Ishikawa (cell line): ENCODE results near the gene CCDC146.
A peak's percentile ranks its signal among the peaks of the same experiment; 100 is the strongest.

ENCODE experiments used
- CEBPB ChIP-seq: IDR thresholded peaks from 2 replicates; pipeline ENCODE4 v1.6.1; 2012
- CREB1 ChIP-seq: IDR thresholded peaks from 2 replicates; pipeline ENCODE4 v1.6.1; 2012; ENCODE audit warnings: low read depth
- EGR1 ChIP-seq: IDR thresholded peaks from 2 replicates; pipeline ENCODE4 v1.6.1; 2012
- EP300 ChIP-seq: IDR thresholded peaks from 2 replicates; pipeline ENCODE4 v1.6.1; 2012; ENCODE audit warnings: borderline replicate concordance
- FOXM1 ChIP-seq: IDR thresholded peaks from 2 replicates; pipeline ENCODE4 v1.6.1; 2012; ENCODE audit warnings: low read depth, borderline replicate concordance
- NFIC ChIP-seq: IDR thresholded peaks from 2 replicates; pipeline ENCODE4 v1.6.1; 2012
- RAD21 ChIP-seq: IDR thresholded peaks from 2 replicates; pipeline ENCODE4 v1.6.1; 2012; ENCODE audit warnings: low read depth
- TAF1 ChIP-seq: IDR thresholded peaks from 2 replicates; pipeline ENCODE4 v1.6.1; 2012; ENCODE audit warnings: low read depth, mild to moderate bottlenecking
- TCF12 ChIP-seq: IDR thresholded peaks from 2 replicates; pipeline ENCODE4 v1.6.1; 2012; ENCODE audit warnings: low read depth
- TEAD4 ChIP-seq: IDR thresholded peaks from 2 replicates; pipeline ENCODE4 v1.6.1; 2012
- YY1 ChIP-seq: IDR thresholded peaks from 2 replicates; pipeline ENCODE4 v1.6.1; 2012; ENCODE audit warnings: low read depth
- ZBTB7A ChIP-seq: IDR thresholded peaks from 2 replicates; pipeline ENCODE4 v1.6.1; 2012; ENCODE audit warnings: low read depth
- TF ChIP-seq, protein P1 (sequence below): IDR thresholded peaks from 2 replicates; pipeline ENCODE4 v1.6.1; 2012
- TF ChIP-seq, protein P2 (sequence below): IDR thresholded peaks from 2 replicates; pipeline ENCODE4 v1.6.1; 2012; ENCODE audit warnings: low read depth, mild to moderate bottlenecking
- TF ChIP-seq, protein P3 (sequence below): IDR thresholded peaks from 2 replicates; pipeline ENCODE4 v1.6.1; 2012

The CCDC146 gene

GRCh38 chr7:77282897-77283296 lies 160.5 kb downstream of the CCDC146 start:
- TF ChIP-seq, protein P1, sequence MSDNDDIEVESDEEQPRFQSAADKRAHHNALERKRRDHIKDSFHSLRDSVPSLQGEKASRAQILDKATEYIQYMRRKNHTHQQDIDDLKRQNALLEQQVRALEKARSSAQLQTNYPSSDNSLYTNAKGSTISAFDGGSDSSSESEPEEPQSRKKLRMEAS: no peak
- TF ChIP-seq EP300: no peak
- TF ChIP-seq, protein P2, sequence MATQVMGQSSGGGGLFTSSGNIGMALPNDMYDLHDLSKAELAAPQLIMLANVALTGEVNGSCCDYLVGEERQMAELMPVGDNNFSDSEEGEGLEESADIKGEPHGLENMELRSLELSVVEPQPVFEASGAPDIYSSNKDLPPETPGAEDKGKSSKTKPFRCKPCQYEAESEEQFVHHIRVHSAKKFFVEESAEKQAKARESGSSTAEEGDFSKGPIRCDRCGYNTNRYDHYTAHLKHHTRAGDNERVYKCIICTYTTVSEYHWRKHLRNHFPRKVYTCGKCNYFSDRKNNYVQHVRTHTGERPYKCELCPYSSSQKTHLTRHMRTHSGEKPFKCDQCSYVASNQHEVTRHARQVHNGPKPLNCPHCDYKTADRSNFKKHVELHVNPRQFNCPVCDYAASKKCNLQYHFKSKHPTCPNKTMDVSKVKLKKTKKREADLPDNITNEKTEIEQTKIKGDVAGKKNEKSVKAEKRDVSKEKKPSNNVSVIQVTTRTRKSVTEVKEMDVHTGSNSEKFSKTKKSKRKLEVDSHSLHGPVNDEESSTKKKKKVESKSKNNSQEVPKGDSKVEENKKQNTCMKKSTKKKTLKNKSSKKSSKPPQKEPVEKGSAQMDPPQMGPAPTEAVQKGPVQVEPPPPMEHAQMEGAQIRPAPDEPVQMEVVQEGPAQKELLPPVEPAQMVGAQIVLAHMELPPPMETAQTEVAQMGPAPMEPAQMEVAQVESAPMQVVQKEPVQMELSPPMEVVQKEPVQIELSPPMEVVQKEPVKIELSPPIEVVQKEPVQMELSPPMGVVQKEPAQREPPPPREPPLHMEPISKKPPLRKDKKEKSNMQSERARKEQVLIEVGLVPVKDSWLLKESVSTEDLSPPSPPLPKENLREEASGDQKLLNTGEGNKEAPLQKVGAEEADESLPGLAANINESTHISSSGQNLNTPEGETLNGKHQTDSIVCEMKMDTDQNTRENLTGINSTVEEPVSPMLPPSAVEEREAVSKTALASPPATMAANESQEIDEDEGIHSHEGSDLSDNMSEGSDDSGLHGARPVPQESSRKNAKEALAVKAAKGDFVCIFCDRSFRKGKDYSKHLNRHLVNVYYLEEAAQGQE: peak; percentile 35; the same call in 1 of the 2 replicates
- TF ChIP-seq TCF12: no peak
- TF ChIP-seq RAD21: no peak
- TF ChIP-seq TEAD4: no peak
- TF ChIP-seq EGR1: no peak
- no peak for TF ChIP-seq ZBTB7A

DNA sequence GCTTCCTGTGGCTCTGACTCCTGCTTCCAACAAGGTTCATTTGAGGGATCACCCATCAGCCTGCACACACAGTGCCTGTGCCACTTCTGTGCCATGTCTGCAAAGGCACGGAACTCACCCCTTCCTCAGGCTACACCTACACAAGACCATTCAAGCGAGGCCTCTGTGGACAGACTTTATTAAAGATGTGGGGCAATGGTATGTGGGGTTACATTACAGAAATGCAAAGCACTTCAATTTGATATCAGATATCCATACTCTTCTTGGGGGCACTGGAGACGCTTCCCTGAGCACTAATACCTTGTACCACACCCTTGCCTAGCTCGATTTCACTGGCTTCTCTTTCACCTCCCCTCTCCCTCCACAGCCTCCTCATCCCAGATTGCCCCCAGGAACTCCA lies 161.6 kb downstream of the CCDC146 start:
- TF ChIP-seq RAD21 (no peak), TEAD4 (peak; percentile 68; the same call in 1 of the 2 replicates), EP300 (peak; percentile 86; the same call in 1 of the 2 replicates), CEBPB (no peak), NFIC (no peak; the same call in 1 of the 2 replicates), EGR1 (no peak), CREB1 (no peak), TCF12 (peak; percentile 78), YY1 (no peak), FOXM1 (peak; percentile 72), ZBTB7A (no peak), TAF1 (no peak)
- TF ChIP-seq, protein P3, sequence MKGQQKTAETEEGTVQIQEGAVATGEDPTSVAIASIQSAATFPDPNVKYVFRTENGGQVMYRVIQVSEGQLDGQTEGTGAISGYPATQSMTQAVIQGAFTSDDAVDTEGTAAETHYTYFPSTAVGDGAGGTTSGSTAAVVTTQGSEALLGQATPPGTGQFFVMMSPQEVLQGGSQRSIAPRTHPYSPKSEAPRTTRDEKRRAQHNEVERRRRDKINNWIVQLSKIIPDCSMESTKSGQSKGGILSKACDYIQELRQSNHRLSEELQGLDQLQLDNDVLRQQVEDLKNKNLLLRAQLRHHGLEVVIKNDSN: no peak
- TF ChIP-seq, protein P1: no peak; the same call in 1 of the 2 replicates
- TF ChIP-seq, protein P2: no peak

DNA sequence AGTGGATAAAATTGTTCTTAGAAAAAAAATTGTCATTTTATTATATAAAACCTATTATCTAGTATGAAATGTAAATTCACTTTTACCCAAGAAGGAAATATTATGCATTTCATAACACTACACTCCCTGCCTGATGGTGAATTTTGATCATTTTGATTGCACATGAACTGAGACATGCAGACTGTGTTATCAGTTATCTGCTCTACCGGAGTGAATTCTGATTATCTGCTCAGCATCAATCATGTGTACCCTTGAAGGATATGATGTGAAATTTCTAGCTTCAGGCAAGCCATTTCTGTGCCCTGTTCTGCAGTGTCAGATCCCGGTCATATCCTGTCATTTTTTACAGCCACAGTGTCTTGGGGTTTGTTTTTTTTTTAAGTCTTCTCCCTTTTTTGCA lies 162.2 kb downstream of the CCDC146 start:
- TF ChIP-seq CEBPB (no peak), TCF12 (no peak), TAF1 (no peak), TEAD4 (no peak), NFIC (no peak)
- TF ChIP-seq, protein P1: no peak

GRCh38 chr7:77288676-77289320 lies 166.4 kb downstream of the CCDC146 start:
- TF ChIP-seq NFIC (no peak), CREB1 (no peak), TEAD4 (no peak), TAF1 (no peak), ZBTB7A (no peak), CEBPB (no peak)
- TF ChIP-seq, protein P1: no peak
- TF ChIP-seq, protein P3: no peak

- TF ChIP-seq YY1: no peak
- no peak for TF ChIP-seq TEAD4
- TF ChIP-seq RAD21: no peak
- TF ChIP-seq EP300: no peak
- no peak for TF ChIP-seq FOXM1
- TF ChIP-seq TCF12: no peak
- TF ChIP-seq, protein P3: no peak
- TF ChIP-seq, protein P2: no peak
- no peak for TF ChIP-seq EGR1
- TF ChIP-seq CREB1: no peak
These were observed 167.0 kb downstream of the CCDC146 start for GRCh38 chr7:77289387-77289786.
